ENCODE results near the gene GNB1. TPM values are rescaled to one million over a fixed set of nuclear protein-coding genes. Genes with fewer than 3 reads are reported as not detected.

GNB1 gene
- total and polyA plus RNA-seq, 4 donors, result 114 to 338 (median 191) TPM

DNA sequence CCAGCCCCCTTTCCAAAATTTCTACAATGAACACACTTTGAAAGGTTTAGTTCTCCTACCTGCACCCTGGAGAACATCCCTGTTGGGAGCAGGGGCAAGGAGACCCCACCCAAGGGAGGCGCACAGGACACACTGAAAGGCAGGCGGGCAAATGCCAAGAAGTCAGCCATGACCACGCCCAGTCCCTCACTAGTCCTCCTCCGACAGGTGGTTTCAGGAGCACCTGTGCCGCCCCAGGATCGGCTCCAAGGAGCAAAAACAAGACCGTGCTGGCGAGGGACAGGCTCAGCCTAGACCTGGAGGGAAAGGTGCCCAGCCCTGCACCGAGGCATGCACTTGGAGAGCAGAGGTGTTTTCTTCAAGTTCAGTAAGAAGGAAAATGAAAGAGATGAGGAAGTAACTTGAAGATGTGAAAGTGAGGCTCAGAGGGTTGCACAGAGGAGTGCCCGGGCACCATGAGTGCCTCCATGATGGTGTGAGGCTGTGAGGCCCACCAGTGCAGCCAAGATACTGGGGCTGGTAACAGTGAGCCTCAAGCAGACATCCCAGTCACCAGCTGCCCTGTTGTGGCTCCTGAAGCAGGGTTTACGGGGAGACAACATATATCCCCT lies 93.1 kb downstream of the GNB1 start:
- Histone ChIP-seq H3K9ac (ENCODE audit: insufficient read depth in 1 of 2, low read length in 2 of 2) (no peak overlapping the region), H3K9me3 (ENCODE audit: control insufficient read depth in 4 of 4, insufficient read depth in 3 of 4, low read length in 3 of 4) (no peaks in the 10 kb centered on the region), H3K4me3 (no peak overlapping the region), H3K27me3 (ENCODE audit: control insufficient read depth in 3 of 3, insufficient read depth in 3 of 3, low read length in 2 of 3) (no peaks in the 10 kb centered on the region), H3K36me3 (ENCODE audit: control insufficient read depth in 4 of 4, insufficient read depth in 4 of 4, low read length in 4 of 4) (peaks cover 0 to 51% (median 42%) of the 10 kb centered on the region in 4 donors), H3K27ac (ENCODE audit: low read depth in 1 of 2, low read length in 1 of 2) (no peak overlapping the region), H3K4me1 (ENCODE audit: control insufficient read depth in 5 of 5, insufficient read depth in 5 of 5, low read length in 5 of 5) (no peaks in the 10 kb centered on the region)
- TF ChIP-seq, protein P1, sequence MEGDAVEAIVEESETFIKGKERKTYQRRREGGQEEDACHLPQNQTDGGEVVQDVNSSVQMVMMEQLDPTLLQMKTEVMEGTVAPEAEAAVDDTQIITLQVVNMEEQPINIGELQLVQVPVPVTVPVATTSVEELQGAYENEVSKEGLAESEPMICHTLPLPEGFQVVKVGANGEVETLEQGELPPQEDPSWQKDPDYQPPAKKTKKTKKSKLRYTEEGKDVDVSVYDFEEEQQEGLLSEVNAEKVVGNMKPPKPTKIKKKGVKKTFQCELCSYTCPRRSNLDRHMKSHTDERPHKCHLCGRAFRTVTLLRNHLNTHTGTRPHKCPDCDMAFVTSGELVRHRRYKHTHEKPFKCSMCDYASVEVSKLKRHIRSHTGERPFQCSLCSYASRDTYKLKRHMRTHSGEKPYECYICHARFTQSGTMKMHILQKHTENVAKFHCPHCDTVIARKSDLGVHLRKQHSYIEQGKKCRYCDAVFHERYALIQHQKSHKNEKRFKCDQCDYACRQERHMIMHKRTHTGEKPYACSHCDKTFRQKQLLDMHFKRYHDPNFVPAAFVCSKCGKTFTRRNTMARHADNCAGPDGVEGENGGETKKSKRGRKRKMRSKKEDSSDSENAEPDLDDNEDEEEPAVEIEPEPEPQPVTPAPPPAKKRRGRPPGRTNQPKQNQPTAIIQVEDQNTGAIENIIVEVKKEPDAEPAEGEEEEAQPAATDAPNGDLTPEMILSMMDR (IDR thresholded peaks at IDR 0.05; ENCODE audit: control extremely low read depth, extremely low read depth), result no peak
- DNase-seq (no peak), ATAC-seq (ENCODE audit: insufficient read depth, low FRiP score) (no peak)
- 89% methylated on average over 11 of the region's 11 CpGs for WGBS, 2 donors

DNA sequence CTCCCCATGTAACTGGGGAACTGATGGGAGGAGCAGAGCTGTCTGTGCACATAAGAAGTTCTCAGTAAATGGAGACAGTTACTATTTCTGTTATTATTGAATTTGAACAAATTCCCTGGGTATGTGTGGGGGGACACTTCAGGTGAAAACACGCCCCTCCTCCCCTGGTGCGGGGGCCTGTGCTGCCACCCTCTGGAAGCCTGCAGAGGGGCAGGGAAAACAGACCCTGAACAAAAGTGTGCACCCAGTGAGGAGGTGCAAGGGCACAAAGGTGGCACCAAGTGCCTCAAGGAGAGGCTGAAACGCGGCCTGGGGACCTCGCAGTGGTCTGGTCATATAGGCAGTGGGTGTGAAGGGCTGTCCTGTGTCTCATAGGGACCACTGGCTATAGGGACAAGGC lies 94.4 kb downstream of the GNB1 start:
- ATAC-seq (ENCODE audit: insufficient read depth, low FRiP score) (no peak), DNase-seq (no peak)
- no peak overlapping the region for H3K27ac ChIP-seq (ENCODE audit: low read depth in 1 of 2, low read length in 1 of 2)
- H3K4me3 ChIP-seq, result no peak overlapping the region
- TF ChIP-seq, protein P1 (IDR thresholded peaks at IDR 0.05; ENCODE audit: control extremely low read depth, extremely low read depth), result no peak
- peaks cover 0 to 52% (median 44%) of the 10 kb centered on the region in 4 donors for H3K36me3 ChIP-seq (ENCODE audit: control insufficient read depth in 4 of 4, insufficient read depth in 4 of 4, low read length in 4 of 4)
- no peaks in the 10 kb centered on the region for H3K4me1 ChIP-seq (ENCODE audit: control insufficient read depth in 5 of 5, insufficient read depth in 5 of 5, low read length in 5 of 5)
- WGBS, 2 donors, result 92 to 94% methylated on average over 5 of the region's 5 CpGs
- no peak overlapping the region for H3K9ac ChIP-seq (ENCODE audit: insufficient read depth in 1 of 2, low read length in 2 of 2)
- H3K27me3 ChIP-seq (ENCODE audit: control insufficient read depth in 3 of 3, insufficient read depth in 3 of 3, low read length in 2 of 3), result no peaks in the 10 kb centered on the region
- H3K9me3 ChIP-seq (ENCODE audit: control insufficient read depth in 4 of 4, insufficient read depth in 3 of 4, low read length in 3 of 4), result no peaks in the 10 kb centered on the region

DNA sequence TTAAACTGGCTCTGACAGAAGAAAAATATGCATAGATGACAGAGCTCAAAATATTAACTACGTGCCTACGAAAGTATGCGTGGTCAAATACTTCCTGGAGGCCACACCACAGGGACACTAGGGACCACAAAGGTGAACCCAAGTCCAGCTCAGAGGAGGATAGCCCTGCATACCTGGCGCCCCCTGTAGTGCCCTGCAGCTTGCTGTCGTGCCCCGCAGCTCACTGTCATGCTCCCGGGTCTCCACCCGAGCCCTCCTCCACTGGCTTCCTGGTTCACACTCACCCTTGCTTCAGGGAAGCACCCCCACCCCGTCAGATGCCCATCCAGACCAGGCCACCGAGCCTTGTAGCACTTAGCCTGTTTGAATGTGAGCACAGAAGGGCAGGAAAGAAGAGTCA lies 95.9 kb downstream of the GNB1 start:
- Histone ChIP-seq H3K27me3 (ENCODE audit: control insufficient read depth in 3 of 3, insufficient read depth in 3 of 3, low read length in 2 of 3) (no peaks in the 10 kb centered on the region), H3K36me3 (ENCODE audit: control insufficient read depth in 4 of 4, insufficient read depth in 4 of 4, low read length in 4 of 4) (peaks cover 2 to 60% (median 43%) of the 10 kb centered on the region in 4 donors), H3K4me3 (no peak overlapping the region), H3K27ac (ENCODE audit: low read depth in 1 of 2, low read length in 1 of 2) (no peak overlapping the region), H3K9ac (ENCODE audit: insufficient read depth in 1 of 2, low read length in 2 of 2) (no peak overlapping the region), H3K9me3 (ENCODE audit: control insufficient read depth in 4 of 4, insufficient read depth in 3 of 4, low read length in 3 of 4) (no peaks in the 10 kb centered on the region), H3K4me1 (ENCODE audit: control insufficient read depth in 5 of 5, insufficient read depth in 5 of 5, low read length in 5 of 5) (no peaks in the 10 kb centered on the region)
- TF ChIP-seq, protein P1 (IDR thresholded peaks at IDR 0.05; ENCODE audit: control extremely low read depth, extremely low read depth), result no peak
- DNase-seq, result no peak
- 90 to 92% methylated on average over 10 of the region's 10 CpGs for WGBS, 2 donors
- ATAC-seq (ENCODE audit: insufficient read depth, low FRiP score), result no peak

Measured in lung (tissue), 12 donors.